Non-pigmented ciliary epithelial cell (primary cell): Measurements from ENCODE around the gene WFDC12.

Source experiments
- DNase-seq: peaks from one replicate; pipeline ENCODE4 v3.0.0-alpha.2; 2010; ENCODE audit warnings: low read depth

Gene WFDC12

GRCh38 chr20:45088247-45088646 is 36.0 kb downstream of the WFDC12 start:
- DNase-seq: no peak

- no peak for DNase-seq
Observed at GRCh38 chr20:45087814-45088213, 36.5 kb downstream of the WFDC12 start.

- DNase-seq: no peak
Observed at GRCh38 chr20:45087097-45087790, 37.0 kb downstream of the WFDC12 start.

GRCh38 chr20:45085867-45086266 is 38.4 kb downstream of the WFDC12 start:
- DNase-seq: no peak

- no peak for DNase-seq
Observed at GRCh38 chr20:45085289-45085688, 39.0 kb downstream of the WFDC12 start.

- no peak for DNase-seq
Observed at GRCh38 chr20:45083127-45083526, 41.1 kb downstream of the WFDC12 start.

- no peak for DNase-seq
Observed at GRCh38 chr20:45082468-45082867, 41.8 kb downstream of the WFDC12 start.

GRCh38 chr20:45080867-45081624 is 43.2 kb downstream of the WFDC12 start:
- no peak for DNase-seq

- no peak for DNase-seq
Observed at GRCh38 chr20:45077559-45077958, 46.7 kb downstream of the WFDC12 start.
